Measurements from ENCODE around the gene KCNK4.

KCNK4 gene

GRCh38 chr11:64253481-64253880, 37.6 kb upstream of the KCNK4 start:
- DNase-seq (ENCODE audit: low spot score): no peak

GRCh38 chr11:64254326-64254725, 36.8 kb upstream of the KCNK4 start:
- DNase-seq (ENCODE audit: low spot score): no peak

DNA sequence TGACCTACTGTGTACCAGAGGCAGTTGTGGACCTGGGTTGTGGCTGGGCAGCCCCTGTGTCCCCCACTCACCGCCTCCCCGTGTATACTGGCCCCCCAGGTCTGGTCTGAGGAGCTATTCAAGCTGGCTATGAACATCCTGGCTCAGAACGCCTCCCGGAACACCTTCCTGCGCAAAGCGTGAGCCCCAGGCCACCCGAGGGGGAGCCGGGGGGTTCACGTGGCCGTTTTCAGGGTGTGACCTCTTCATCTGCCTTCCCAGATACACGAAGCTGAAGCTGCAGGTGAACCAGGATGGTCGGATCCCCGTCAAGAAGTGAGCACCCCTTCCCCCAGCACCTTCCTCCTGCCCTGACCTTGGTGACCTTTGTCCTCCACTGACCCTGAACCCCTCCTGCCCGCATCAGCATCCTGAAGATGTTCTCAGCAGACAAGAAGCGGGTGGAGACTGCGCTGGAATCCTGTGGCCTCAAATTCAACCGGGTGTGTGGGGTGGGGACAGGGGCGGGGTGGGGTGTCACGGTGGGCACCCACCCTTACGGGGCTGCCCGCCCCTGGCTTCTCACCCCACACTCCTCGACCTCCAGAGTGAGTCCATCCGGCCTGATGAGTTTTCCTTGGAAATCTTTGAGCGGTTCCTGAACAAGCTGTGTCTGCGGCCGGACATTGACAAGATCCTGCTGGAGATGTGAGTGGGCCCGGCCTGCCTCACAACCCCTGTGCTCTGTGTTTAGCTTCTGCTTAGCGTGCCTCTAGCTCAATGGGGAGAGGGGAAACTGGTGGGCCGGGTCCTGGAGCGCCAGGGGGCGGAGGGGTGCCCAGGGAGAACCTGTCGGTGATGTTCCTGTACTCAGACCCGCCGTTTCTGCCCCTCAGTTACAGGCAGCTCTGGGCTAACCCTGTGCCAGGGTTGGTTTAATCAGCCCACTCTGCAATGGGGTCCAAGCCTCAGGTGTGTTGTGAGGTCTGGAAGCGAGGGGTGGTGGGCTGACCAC, 35.7 kb upstream of the KCNK4 start:
- DNase-seq (ENCODE audit: low spot score): no peak

GRCh38 chr11:64256300-64256699, 34.8 kb upstream of the KCNK4 start:
- DNase-seq (ENCODE audit: low spot score): no peak

DNA sequence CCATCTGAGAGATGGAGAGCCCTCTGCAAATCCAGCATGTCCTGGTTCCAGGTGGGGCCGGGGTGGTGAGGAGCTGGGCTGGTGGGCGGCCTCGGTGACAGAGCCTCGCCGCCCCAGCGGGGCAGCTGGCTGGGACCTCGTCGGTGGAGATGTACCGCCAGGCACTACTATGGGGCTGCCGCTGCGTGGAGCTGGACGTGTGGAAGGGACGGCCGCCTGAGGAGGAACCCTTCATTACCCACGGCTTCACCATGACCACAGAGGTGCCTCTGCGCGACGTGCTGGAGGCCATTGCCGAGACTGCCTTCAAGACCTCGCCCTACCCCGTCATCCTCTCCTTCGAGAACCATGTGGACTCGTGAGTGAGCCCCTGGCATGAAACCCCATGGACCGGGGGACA, 32.7 kb upstream of the KCNK4 start:
- no peak for DNase-seq (ENCODE audit: low spot score)

GRCh38 chr11:64258946-64259532, 32.1 kb upstream of the KCNK4 start:
- no peak for DNase-seq (ENCODE audit: low spot score)

- no peak for DNase-seq (ENCODE audit: low spot score)
These were observed 31.5 kb upstream of the KCNK4 start for GRCh38 chr11:64259533-64260067.

- no peak for DNase-seq (ENCODE audit: low spot score)
These were observed 30.9 kb upstream of the KCNK4 start for GRCh38 chr11:64260147-64260708.

GRCh38 chr11:64261556-64262080, 29.5 kb upstream of the KCNK4 start:
- DNase-seq (ENCODE audit: low spot score): no peak

GRCh38 chr11:64262271-64263002, 28.7 kb upstream of the KCNK4 start:
- DNase-seq (ENCODE audit: low spot score): no peak

GRCh38 chr11:64263021-64263946, 27.8 kb upstream of the KCNK4 start:
- DNase-seq (ENCODE audit: low spot score): no peak

DNA sequence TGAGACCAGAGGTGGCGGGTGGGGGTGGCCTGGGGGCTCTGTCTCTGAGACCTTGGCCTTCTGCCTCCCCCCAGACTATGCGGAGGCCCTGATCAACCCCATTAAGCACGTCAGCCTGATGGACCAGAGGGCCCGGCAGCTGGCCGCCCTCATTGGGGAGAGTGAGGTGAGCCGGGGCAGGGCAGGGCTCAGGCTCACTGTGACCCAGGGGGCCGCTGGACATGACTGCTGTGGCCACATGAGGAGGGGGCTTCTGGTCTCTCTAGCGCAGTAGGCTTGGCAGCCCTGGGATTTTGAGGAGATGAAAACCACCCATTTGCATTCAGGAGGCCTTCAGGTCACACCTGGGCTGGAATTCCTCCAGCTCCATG, 27.2 kb upstream of the KCNK4 start:
- no peak for DNase-seq (ENCODE audit: low spot score)

GRCh38 chr11:64264371-64264852, 26.7 kb upstream of the KCNK4 start:
- DNase-seq (ENCODE audit: low spot score): no peak

DNA sequence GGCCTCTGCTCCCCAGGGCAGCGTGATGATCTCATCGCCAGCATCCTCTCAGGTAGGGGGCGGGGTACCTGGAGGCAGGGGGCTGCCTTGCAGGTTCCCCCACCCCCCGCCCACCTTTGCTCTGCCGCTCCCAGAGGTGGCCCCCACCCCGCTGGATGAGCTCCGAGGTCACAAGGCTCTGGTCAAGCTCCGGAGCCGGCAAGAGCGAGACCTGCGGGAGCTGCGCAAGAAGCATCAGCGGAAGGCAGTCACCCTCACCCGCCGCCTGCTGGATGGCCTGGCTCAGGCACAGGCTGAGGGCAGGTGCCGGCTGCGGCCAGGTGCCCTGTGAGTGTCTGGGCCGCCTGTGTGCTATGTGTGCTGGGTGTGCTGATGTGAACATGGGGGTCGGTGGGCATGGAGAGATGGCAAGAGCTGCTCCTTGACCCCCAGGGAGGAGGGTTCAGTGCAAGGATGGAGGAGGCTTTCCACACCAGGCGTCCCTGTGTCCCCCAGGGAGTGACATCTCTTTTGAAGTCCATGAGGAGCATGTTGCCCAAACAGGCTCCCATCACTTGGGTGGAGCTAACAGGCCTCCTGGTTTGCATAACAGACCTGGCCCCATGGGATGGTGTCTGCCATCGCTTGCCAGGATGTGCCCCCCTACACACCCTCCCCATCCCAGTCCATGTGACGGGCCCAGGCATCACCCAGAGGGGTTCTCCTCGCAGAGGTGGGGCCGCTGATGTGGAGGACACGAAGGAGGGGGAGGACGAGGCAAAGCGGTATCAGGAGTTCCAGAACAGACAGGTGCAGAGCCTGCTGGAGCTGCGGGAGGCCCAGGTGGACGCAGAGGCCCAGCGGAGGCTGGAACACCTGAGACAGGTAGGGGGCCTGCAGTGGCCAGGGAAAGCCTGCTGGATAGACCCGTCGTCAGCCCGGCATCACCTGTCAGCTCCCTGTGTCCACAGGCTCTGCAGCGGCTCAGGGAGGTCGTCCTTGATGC, 25.6 kb upstream of the KCNK4 start:
- DNase-seq (ENCODE audit: low spot score): no peak

DNA sequence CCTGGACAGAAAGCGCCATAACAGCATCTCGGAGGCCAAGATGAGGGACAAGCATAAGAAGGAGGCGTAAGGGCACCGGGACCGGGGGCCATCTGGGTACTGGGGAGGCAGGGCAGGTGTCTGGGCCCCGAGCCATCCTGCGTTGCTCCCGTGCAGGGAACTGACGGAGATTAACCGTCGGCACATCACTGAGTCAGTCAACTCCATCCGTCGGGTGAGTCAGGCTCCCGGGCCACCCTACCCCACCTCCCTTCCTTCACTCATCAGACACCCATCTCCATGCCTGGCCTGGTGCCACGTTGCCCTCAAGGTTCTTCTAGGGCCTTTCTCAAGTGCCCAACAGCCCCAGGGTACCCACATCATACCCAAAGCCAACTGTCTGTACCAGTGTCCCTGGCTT, 24.8 kb upstream of the KCNK4 start:
- DNase-seq (ENCODE audit: low spot score): no peak

DNA sequence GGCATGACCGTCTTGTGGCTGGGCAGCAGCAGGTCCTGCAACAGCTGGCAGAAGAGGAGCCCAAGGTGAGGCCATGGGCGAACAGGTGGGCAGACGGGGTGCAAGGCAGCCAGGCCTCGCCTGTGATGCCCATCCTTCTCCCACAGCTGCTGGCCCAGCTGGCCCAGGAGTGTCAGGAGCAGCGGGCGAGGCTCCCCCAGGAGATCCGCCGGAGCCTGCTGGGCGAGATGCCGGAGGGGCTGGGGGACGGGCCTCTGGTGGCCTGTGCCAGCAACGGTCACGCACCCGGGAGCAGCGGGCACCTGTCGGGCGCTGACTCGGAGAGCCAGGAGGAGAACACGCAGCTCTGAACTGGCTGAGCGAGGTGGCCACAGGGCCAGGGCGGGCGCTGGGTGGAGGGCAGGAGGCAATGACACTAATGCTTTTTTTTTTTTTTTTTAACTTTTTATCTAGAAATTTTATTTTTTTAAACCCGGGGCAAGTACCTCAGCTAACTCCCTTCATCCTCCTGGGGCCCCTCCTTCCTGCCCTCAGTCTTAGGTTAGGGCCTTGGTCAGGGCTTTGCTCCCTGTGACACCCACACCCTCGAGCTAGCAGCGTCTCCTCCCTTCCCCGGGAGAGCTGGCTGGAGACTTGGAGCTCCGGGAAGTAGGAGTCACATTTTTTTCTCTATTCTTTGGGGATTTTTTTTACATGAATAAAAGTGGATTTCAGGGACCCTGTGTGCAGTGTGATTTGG, 23.7 kb upstream of the KCNK4 start:
- no peak for DNase-seq (ENCODE audit: low spot score)

- DNase-seq (ENCODE audit: low spot score): no peak
These were observed 22.8 kb upstream of the KCNK4 start for GRCh38 chr11:64268025-64268892.
